ENCODE data around the gene FAM124B.

Gene FAM124B

DNA sequence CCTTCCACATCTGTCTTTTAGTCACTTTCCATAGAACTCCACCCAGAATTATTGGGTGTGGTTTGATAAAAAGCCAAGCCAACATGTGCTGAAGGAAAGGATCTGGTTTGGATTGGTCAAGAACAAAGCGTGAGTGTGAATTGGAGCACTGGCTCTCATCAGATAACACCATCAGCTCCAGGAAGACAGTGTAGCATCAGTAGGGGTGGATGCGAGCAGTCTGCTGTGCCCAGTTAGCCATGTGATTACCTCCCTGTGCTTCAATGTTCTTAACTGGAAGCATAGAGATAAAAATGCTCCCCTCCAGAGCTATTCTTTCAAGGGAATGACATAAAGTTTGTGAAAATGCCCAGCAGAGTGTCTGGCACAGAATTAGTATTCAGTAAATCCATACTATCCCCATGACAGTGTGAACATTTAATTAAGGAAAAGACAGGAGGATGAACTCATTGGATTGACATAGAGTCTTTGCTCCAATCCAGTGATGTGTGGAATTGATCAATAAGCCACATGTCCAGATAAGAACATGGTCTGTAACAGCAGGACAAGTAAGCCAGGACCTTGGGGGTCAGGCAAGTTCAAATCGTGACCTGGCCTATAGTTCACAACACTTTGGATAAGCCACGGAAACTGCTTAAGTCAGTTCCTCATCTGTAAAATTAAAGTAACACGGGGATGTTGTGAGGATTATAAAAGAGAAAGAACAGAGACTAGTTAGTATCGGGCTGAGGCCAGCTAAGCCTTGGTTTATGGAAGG, 68.0 kb downstream of the FAM124B start:
- DNase-seq = no peak

DNA sequence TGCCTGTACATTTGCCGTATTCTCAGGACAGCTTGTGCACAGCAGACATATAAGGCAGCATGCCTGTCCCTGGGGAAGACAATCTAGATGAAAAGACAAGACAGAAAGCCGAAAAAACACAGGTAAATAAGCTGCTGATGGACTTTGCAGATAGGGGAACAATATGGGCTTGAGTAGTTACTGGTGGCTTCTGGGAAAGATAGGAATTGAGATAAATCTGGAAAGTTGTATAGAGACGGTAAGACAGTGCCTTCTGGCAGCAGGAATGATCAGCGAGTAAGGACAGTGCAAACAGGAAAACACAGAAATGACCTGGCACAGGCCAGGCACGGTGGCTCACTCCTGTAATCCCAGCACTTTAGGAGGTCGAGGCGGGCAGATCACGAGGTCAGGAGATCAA, 70.2 kb downstream of the FAM124B start:
- no peak for DNase-seq

DNA sequence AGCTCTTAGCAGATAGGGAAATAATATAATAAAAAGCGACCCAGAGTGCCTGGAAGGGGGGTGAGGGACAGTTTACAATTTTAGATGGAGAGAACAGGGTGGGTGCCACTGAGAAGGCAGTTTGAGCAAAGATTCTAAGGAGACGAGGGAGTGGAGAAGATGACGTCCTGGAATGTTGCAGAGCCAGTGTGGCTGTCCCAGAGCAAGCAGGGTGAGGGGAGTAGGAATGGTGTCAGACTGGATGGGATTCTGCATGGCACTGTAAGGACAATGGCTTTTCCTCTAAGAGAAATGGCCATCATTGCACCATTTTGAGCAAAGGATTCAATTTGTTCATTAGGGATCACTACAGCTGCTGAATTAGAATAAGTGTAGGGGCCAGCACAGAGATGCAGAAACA, 73.1 kb downstream of the FAM124B start:
- no peak for DNase-seq

All from activated effector memory CD4-positive, alpha-beta T cell treated with anti-CD3 and anti-CD28 coated beads, Interleukin-2, amount 50 U/mL, for 16 hours (primary cell).